ENCODE data around the gene ZNF396. TPM values are rescaled to one million over a fixed set of nuclear protein-coding genes. Genes with fewer than 3 reads are reported as not detected.

Gene ZNF396
- total and polyA plus RNA-seq, 11 donors = 0.19 to 2.2 (median 0.72) TPM

DNA sequence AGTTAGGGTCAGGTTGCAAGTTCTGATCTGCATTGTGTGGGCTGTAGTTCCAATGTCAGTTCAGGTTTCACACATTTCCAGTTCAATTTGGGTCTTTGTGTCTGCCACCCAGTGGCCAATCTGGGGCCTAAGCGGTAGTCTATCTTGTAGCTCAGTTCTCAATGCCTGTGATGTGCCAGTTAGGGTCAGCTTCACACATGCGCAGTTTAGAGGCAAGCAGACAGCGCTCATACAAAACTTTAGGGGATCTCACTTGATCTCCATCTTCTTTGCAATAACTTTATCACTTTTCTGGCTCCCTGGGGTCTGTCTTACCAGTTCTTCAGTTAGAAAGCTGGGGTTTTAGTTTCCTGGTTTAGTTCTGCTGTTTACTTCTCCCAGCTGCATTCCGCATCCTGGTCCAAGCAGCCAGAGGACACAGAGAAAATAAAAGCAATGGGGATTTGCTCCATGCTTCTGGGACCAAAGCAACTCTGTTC lies 22.0 kb downstream of the ZNF396 start:
- Histone ChIP-seq H3K36me3 (no peaks in the 10 kb centered on the region), H3K4me3 (peak overlapping the region in 5 of 12 donors; percentile 20 to 42 (median 30)), H3K4me1 (peaks cover 0 to 7% (median 0%) of the 10 kb centered on the region in 12 donors), H3K27ac (peak overlapping the region in 1 of 12 donors; percentile 10), H3K27me3 (no peaks in the 10 kb centered on the region), H3K9me3 (peaks cover 0 to 12% (median 7%) of the 10 kb centered on the region in 12 donors)
- intact Hi-C loops (cut with DNase I) = loop anchor here in 9 of 10 donors (1.0 to 10.0 kb wide), 6 partner anchors 122 to 350 kb away; no protein-coding TSS in a partner anchor
- WGBS, 4 donors = 24 to 35% (median 28%) methylated on average over 4 of the region's 4 CpGs
- DNase-seq = peak; percentile 69 to 78 (median 73)
- TF ChIP-seq CTCF (IDR thresholded peaks at IDR 0.05) = peak; percentile 49 to 84 (median 69)
- TF ChIP-seq POLR2A (IDR thresholded peaks at IDR 0.05) = no peak
- ATAC-seq = peak; percentile 69 to 99 (median 98)

- H3K27ac ChIP-seq = no peak overlapping the region
- ATAC-seq = peak in 1 of 4 donors; percentile 18
- no peak for TF ChIP-seq CTCF (IDR thresholded peaks at IDR 0.05)
- no peak for TF ChIP-seq POLR2A (IDR thresholded peaks at IDR 0.05)
- H3K9me3 ChIP-seq = peaks cover 0 to 12% (median 7%) of the 10 kb centered on the region in 12 donors
- no peaks in the 10 kb centered on the region for H3K27me3 ChIP-seq
- DNase-seq = no peak
- H3K4me3 ChIP-seq = no peak overlapping the region
- no peaks in the 10 kb centered on the region for H3K36me3 ChIP-seq
- H3K4me1 ChIP-seq = peaks cover 0 to 7% (median 0%) of the 10 kb centered on the region in 12 donors
- intact Hi-C loops (cut with DNase I) = loop anchor here in 8 of 10 donors (2.0 to 10.0 kb wide), 3 partner anchors 124 to 348 kb away; no protein-coding TSS in a partner anchor
Measured at GRCh38 chr18:35352778-35353177, 24.4 kb downstream of the ZNF396 start.

GRCh38 chr18:35352283-35352682 lies 24.9 kb downstream of the ZNF396 start:
- Histone ChIP-seq H3K4me3 (no peak overlapping the region), H3K27ac (no peak overlapping the region), H3K4me1 (peaks cover 0 to 7% (median 0%) of the 10 kb centered on the region in 12 donors), H3K9me3 (peaks cover 0 to 12% (median 7%) of the 10 kb centered on the region in 12 donors), H3K27me3 (no peaks in the 10 kb centered on the region), H3K36me3 (no peaks in the 10 kb centered on the region)
- TF ChIP-seq POLR2A (IDR thresholded peaks at IDR 0.05) (no peak), CTCF (IDR thresholded peaks at IDR 0.05) (no peak)
- 60 to 95% (median 88%) methylated on average over 2 of the region's 2 CpGs for WGBS, 4 donors
- no peak for DNase-seq
- ATAC-seq = no peak
- intact Hi-C loops (cut with DNase I) = loop anchor here in 8 of 10 donors (2.0 to 10.0 kb wide), 3 partner anchors 123 to 347 kb away; no protein-coding TSS in a partner anchor

DNA sequence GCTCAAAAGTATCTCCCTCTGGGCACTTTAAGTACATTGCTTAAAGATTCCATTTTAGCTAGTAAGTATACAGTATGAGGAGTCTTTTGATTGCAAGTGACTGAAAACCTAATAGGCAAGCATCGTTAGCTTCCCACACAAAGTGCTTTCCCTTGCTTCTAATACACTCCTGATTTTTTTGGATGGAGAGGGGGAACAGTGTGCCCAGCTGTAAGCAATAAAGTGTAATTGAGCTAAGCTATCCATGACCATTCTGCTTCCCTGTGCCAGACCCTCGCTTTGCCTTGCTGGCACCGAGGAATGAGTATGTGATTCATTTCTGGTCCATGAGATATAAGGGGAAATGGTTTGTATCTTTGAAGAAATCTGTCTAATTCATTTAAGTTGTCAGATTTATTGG lies 29.1 kb downstream of the ZNF396 start:
- H3K27me3 ChIP-seq = no peaks in the 10 kb centered on the region
- no peak overlapping the region for H3K4me3 ChIP-seq
- WGBS, 4 donors = 90 to 96% (median 95%) methylated on average over 3 of the region's 3 CpGs
- no peaks in the 10 kb centered on the region for H3K36me3 ChIP-seq
- no peak for DNase-seq
- peaks cover under 1 to 23% (median 13%) of the 10 kb centered on the region in 12 donors for H3K4me1 ChIP-seq
- intact Hi-C loops (cut with DNase I) = loop anchor here in 3 of 10 donors (5.0 to 10.0 kb wide), 3 partner anchors 53 to 343 kb away; partner anchors contain the start of genes ZSCAN30 (in 2 of the 3) and ZNF397 (in 1 of the 3)
- TF ChIP-seq POLR2A (IDR thresholded peaks at IDR 0.05) (no peak), CTCF (IDR thresholded peaks at IDR 0.05) (no peak)
- H3K27ac ChIP-seq = no peak overlapping the region
- no peak for ATAC-seq
- H3K9me3 ChIP-seq = peaks cover 0 to 12% (median 7%) of the 10 kb centered on the region in 12 donors

All from heart left ventricle (tissue), 16 donors.